Activated effector memory CD4-positive, alpha-beta T cell treated with anti-CD3 and anti-CD28 coated beads, Interleukin-2, amount 50 U/mL, for 16 hours (primary cell): ENCODE measurements around the gene FSIP2.
"Not testable (repeated sequence)": the region's sequence is repeated elsewhere in the genome, so short reads cannot be mapped to it uniquely, and the experiment has no call there.

Experiments used
- DNase-seq: peaks from one replicate; pipeline ENCODE4 v3.0.0-alpha.2; 2020

The FSIP2 gene

GRCh38 chr2:185802926-185803325, 64.3 kb downstream of the FSIP2 start:
- no peak for DNase-seq

- DNase-seq: no peak
Observed at GRCh38 chr2:185806783-185807182, 68.2 kb downstream of the FSIP2 start.

DNA sequence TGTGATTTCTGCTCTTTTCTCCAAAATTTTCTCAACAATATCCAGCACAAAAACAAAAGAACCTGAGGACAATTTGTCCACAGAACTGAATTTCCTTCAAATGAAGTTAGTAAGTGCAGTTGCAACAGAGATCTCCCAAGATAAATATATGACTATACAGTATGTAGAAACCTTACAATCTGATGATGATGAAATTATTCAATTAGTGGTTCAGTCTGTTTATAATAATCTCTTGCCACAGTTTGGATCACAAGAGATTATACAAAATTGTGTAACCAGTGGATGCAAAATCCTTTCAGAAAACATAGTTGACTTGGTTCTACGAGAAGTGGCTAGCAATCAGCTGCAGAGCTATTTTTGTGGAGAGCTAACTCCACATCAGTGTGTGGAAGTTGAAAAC, 68.7 kb downstream of the FSIP2 start:
- DNase-seq: no peak

DNA sequence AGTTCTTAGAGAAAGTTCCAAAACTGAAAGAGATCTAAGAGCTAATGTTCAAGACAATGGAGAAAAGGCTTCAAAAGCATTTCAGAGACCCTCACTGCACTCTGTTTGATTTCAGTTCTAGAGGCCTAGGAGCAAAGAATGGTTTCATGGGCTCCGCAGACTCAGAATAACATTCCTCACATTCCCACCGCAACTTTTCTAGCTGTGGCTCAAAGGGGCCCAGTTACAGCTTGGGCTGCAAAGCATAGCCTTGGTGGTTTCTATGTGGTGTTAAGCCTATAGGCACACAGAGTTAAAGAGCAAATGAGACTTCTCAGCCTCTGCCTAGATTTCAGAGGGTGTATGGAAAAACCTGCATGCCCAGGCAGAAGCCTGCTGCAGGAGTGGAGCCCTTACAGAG, 73.0 kb downstream of the FSIP2 start:
- no peak for DNase-seq

DNA sequence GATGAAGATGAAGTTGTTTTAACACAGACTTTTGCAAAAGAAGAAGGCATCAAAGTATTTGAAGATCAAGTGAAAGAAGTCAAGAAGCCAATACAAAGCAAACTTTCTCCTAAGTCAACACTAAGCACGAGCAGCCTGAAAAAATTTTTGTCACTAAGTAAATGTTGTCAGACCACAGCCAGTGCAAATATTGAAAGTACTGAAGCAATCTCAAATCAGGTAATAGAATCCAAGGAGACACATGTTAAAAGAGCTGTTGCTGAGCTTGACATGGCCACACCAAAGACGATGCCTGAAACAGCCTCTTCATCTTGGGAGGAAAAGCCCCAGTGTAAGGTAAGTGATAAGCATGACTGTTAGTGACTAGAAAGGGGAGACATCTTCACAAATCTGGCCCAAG, 75.1 kb downstream of the FSIP2 start:
- no peak for DNase-seq

GRCh38 chr2:185817991-185818390, 79.4 kb downstream of the FSIP2 start:
- no peak for DNase-seq

DNA sequence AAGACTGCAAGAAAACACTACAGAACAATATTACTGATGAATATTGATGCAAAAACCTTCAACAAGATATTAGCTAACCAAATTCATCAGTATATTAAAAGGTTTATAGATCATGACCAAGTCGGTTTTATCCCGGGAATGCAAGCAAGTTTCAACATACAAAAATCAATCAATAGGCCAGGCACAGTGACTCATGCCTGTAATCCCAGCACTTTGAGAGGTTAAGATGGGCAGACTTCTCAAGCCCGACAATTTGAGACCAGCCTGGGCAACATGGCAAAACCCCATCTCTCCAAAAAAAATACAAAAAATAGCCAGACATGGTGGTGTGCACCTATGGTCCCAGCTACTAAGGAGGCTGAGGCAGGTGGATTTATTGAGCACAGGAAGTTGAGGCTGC, 82.9 kb downstream of the FSIP2 start:
- no peak for DNase-seq

DNA sequence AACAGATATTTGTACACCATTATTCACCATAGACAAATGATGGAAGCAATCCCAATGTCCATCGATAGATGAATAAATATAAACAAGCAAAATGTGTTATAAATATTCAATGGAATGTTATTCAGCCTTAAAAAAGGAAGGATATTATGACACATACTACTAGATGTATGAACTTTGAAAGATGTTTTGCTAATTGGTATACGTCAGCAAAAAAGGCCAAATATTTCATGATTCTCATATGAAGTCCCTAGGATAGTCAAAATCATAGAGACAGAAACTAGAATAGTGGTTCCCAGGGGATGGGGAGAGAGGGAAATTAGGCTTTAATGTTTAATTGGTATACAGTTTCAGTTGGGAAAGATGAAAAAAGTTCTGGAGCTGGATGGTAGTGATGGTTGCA, 85.2 kb downstream of the FSIP2 start:
- no peak for DNase-seq

- no peak for DNase-seq
Observed at GRCh38 chr2:185825557-185825956, 87.0 kb downstream of the FSIP2 start.

- no peak for DNase-seq
Observed at GRCh38 chr2:185828326-185828725, 89.7 kb downstream of the FSIP2 start.

DNA sequence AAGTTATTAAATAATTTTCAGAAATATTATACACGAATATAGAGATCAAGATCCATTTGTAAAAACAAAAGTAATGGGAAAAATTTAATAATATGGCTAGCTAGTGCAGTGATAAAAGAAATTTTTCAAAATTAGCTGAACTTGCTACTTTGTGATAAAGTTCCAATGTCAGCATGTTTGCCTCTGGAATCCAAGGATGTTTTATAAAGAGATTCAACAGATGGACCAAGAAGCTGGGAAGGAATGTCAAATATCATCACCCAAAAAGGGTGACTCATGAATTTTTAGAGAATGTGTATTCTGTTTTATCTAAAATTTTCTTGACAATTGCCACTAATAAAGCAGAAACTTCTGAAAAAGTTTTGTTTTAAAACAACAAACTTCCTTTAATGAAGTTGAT, 95.3 kb downstream of the FSIP2 start:
- no peak for DNase-seq

DNA sequence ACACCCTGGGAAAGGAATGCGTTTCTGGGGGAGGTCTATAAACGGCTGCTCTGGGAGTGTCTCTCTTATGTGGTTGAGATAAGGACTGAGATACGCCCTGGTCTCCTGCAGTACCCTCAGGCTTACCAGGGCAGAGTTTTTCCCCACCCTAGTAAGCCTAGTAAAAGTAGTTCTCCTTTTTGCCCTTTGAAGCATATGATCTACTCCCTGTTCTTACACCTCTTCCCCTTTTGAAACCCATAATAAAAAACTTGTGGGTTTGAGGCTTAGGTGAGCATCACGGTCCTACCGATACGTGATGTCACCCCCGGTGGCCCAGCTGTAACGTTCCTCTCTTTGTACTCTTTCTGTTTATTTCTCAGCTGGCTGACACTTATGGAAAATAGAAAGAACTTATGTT, 97.4 kb downstream of the FSIP2 start:
- no peak for DNase-seq

GRCh38 chr2:185854885-185855284, 116.3 kb downstream of the FSIP2 start:
- DNase-seq: no peak

GRCh38 chr2:185857691-185858090, 119.1 kb downstream of the FSIP2 start:
- DNase-seq: no peak

DNA sequence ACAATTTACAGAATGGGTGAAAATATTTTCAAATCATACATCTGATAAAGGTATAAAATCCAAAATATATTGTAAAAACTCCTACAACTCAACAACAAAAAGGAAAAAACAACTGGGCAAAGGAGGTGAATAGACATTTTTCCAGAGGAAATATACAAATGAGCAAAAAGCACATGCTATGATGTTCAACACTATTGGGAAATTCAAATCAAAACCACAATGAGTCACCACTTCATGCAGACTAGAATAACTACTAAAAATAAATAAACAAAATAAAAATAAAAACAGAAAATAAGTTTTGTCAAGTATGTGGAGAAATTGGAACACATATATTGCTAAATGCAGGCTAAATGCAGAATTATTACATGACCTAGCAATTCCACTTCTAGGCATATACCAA, 120.9 kb downstream of the FSIP2 start:
- DNase-seq: no peak

GRCh38 chr2:185860321-185860720, 121.7 kb downstream of the FSIP2 start:
- no peak for DNase-seq

DNA sequence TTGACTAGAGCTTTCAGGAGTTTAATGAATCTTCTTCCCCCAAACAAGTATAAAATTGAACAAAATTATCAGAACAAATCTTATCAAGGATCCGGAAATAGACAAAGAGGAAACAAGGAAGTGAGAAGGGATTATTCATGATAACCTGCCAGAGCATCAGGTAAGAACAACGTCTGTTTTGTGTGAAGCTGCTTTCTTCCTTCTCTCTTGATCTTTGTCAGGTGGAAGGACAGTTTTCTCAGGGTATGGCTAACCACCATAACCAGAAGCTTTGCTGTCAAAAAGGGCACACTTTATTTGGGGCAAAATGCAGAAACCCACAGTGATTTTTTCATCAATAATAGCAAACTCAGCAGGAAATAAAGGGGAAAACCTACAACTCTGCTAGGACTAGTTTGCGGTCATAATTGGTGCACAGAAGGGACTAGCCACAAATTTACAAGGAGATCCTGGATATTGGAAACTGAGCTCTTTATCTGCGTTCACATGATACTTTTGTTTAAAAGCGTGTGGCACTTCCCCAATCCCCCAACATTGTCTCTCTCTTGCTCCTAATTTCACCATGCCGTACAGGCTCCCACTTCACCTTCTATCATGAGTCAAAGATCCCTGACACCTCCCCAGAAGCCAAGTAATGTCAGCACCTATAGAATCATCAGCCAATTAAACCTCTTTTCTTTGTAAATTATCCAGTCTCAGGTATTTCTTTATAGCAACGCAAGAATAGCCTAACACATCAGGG, 124.2 kb downstream of the FSIP2 start:
- no peak for DNase-seq

GRCh38 chr2:185864468-185865260, 126.1 kb downstream of the FSIP2 start:
- not testable (repeated sequence) for DNase-seq

GRCh38 chr2:185875136-185875931, 136.7 kb downstream of the FSIP2 start:
- DNase-seq: peak; percentile 30

GRCh38 chr2:185876234-185876633, 137.6 kb downstream of the FSIP2 start:
- DNase-seq: peak; percentile 60

GRCh38 chr2:185880396-185880795, 141.8 kb downstream of the FSIP2 start:
- no peak for DNase-seq
